ENCODE data around the gene GREB1L.

GREB1L gene

DNA sequence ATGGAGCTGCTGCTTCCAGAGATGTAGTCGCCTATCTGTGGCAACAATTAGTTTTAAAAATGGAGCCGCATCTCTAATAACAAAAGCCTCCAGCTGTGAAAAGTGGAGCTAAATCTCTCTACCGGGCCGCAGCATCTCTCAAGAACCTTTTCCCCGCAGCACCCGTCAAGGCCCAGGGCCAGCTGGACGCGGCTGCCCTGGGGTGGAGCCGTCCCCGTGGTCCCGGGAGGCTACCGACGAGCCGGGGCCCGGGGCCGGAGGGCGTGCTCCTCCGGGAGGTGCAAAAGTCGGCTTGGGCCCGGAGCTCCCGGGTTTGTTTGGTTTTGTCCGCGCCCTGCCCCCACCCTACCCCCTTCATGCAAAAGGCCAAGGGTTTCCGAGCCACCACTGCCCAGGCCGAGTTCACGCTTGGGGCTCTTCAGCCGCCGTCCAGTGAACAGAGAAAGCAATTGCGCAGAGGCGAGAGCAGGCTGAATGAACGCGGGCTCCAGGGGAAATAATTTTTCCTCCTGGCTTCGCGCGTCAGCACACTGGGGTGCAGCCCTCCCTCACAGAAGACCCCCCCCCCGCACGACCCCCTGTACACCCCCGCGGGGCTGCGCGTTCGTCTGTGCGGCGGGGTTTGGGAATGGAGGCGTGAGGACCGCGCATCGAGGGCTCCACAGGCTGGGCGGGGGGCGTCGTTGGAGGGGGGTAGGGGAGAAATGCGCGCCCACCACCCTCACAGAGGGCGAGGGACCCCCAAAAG lies 557 bp upstream of the GREB1L start:
- TF ChIP-seq, protein P1, sequence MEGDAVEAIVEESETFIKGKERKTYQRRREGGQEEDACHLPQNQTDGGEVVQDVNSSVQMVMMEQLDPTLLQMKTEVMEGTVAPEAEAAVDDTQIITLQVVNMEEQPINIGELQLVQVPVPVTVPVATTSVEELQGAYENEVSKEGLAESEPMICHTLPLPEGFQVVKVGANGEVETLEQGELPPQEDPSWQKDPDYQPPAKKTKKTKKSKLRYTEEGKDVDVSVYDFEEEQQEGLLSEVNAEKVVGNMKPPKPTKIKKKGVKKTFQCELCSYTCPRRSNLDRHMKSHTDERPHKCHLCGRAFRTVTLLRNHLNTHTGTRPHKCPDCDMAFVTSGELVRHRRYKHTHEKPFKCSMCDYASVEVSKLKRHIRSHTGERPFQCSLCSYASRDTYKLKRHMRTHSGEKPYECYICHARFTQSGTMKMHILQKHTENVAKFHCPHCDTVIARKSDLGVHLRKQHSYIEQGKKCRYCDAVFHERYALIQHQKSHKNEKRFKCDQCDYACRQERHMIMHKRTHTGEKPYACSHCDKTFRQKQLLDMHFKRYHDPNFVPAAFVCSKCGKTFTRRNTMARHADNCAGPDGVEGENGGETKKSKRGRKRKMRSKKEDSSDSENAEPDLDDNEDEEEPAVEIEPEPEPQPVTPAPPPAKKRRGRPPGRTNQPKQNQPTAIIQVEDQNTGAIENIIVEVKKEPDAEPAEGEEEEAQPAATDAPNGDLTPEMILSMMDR (IDR thresholded peaks at IDR 0.05) = no peak
- Histone ChIP-seq H3K4me3 (peak overlapping the region; percentile 88), H3K27ac (peak overlapping the region; percentile 27 to 67)
- no peak for DNase-seq (ENCODE audit: low spot score)

DNA sequence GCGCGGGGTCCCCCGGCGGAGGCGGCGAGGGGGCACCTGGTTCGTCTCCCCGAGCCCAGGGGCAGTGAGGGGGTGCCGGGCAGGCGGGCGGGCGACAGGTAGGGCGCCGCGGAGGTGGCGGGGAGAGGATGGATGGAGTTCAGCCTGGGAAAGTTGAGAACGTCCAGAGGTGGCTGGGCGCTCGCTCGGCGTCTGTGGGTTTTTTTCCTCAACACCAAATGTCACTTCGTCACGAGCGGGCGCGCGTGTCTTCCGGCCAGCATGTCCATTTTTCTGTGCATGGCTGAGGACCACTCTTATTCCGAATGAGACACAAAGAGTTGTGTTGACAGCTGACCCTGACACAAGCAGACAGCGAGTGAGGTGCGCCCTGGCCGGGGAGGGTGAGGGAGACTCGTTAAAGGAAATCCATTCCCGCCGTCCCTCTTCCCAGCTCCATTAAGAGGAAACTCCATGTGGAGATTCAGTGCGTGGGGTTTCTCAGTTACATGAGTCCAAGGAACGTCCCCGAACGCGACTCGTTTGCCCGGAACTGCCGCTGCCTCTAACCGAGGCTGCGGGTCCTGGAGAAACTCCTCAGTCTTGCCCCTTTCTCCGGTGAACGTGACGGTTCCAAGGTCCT lies 859 bp downstream of the GREB1L start:
- peak overlapping the region; percentile 88 for H3K4me3 ChIP-seq
- H3K27ac ChIP-seq = peak overlapping the region; percentile 60 to 67
- TF ChIP-seq, protein P1 (IDR thresholded peaks at IDR 0.05) = no peak
- no peak for DNase-seq (ENCODE audit: low spot score)

DNA sequence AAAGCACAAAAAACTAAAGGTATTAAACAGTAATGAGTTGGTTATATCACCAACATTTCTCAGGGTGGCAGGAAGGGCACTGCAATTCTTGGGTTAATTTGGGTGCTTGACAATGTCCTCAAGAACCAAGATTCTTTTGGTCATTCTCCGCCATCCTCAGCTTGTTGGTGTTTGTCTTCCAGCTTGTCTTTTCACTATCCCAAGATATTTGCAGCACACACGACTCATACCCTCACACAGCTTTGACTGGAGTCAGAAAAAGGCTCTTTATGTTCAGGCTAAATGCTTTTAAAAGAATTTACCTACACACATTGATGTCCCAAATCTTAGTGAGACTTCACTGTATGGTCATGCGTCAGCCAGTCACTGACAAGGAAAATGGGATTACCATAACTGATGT lies 12.5 kb downstream of the GREB1L start:
- TF ChIP-seq, protein P1 (IDR thresholded peaks at IDR 0.05) = no peak
- DNase-seq (ENCODE audit: low spot score) = no peak
- no peak overlapping the region for H3K4me3 ChIP-seq
- H3K27ac ChIP-seq = no peak overlapping the region

DNA sequence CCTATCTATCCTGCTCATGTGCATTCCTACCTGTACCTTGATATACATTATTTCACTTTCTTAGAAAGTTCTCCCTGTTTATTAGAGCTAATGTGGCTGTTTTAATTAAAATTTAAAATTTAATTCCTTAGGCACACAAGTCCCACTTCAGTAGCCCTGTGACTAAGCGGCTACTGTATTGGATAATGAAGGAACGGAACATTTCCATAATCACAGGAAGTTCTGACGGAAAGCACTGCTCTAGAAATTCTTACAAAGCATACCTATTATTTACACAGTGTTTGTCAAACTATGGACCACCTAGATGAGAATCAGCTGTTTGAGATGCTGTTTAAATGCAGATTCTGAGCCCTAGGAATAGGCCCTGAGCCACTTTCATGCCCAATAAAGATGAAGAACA lies 13.2 kb downstream of the GREB1L start:
- no peak overlapping the region for H3K27ac ChIP-seq
- DNase-seq (ENCODE audit: low spot score) = no peak
- TF ChIP-seq, protein P1 (IDR thresholded peaks at IDR 0.05) = no peak
- no peak overlapping the region for H3K4me3 ChIP-seq

DNA sequence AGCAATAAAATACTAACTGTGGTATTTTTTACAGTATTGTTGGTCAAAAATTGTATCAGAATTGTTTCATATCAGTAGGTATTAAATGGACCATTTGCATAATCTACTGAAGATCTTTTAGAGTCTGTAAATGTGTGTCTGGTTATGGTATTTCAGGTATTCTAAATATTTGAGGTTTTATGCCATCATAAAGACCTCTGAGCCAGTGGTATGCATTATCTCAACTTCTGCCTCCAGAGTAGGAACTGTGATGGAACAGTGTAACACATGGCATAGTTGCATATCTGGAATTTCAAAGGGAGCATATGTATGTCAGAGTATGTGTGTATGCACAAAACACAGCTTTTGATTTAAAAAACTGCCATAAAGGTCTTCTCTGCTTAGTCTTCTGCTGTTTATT lies 15.4 kb downstream of the GREB1L start:
- TF ChIP-seq, protein P1 (IDR thresholded peaks at IDR 0.05) = no peak
- no peak overlapping the region for H3K27ac ChIP-seq
- no peak overlapping the region for H3K4me3 ChIP-seq
- DNase-seq (ENCODE audit: low spot score) = no peak

DNA sequence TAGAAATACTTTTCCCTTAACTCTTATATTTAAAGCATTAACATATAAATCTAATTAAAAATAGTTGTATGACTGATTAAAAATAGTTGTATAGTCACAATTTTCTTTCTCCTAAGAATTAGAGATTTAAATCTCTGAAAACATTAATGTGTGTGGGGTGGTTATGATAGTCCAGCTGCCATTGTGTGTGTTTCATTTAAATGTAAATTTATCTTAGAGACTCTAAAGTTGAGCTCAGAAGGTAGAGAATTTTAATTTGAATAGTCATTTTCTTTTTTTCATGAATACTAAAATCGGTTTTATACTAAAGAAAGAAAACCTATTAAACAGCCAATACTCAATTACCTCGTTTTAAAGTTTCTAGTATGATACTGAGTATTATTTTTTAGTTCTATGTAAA lies 18.6 kb downstream of the GREB1L start:
- H3K4me3 ChIP-seq = no peak overlapping the region
- no peak overlapping the region for H3K27ac ChIP-seq
- TF ChIP-seq, protein P1 (IDR thresholded peaks at IDR 0.05) = no peak
- no peak for DNase-seq (ENCODE audit: low spot score)

DNA sequence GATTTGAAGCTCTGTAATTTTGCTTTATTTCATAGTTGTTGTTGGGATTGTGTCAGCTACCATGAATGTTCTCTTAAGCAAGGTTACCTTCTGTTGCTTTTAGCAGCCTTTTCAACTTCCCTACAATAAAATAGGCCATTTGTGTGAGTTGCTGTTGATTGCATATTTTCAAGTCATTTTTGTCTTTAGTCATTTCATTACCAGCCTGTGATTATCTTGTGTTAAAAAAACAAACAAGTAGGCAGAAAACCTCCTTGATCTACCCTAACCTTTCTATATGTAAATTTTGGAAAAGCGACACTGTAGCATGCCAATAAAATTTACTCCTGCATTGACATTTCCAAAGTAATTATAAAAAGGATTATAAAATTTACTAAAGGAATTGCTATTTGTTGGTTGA lies 19.3 kb downstream of the GREB1L start:
- TF ChIP-seq, protein P1 (IDR thresholded peaks at IDR 0.05) = no peak
- Histone ChIP-seq H3K27ac (no peak overlapping the region), H3K4me3 (no peak overlapping the region)
- DNase-seq (ENCODE audit: low spot score) = no peak

Data from coronary artery (tissue), 2 donors.